ENCODE measurements around the gene TMEM61. TPM values are rescaled to one million over a fixed set of nuclear protein-coding genes. Genes with fewer than 3 reads are reported as not detected.
A peak's percentile ranks its signal among the peaks of the same experiment; 100 is the strongest.

The TMEM61 gene
- total RNA-seq, 2 experiments from 2014 or later, result not detected

GRCh38 chr1:54977533-54978297 is 2.7 kb upstream of the TMEM61 start:
- Mint-ChIP-seq H3K4me3 (no peak overlapping the region), H3K9me3 (no peaks in the 10 kb centered on the region), H3K36me3 (no peaks in the 10 kb centered on the region), H3K27me3 (peaks cover 39% of the 10 kb centered on the region), H3K27ac (no peak overlapping the region), H3K4me1 (ENCODE audit: low read depth) (no peaks in the 10 kb centered on the region)
- intact Hi-C loops (cut with micrococcal nuclease), result no loop called here
- ChIA-PET POLR2A (no interaction called here), CTCF (interaction anchor here (0.9 to 1.4 kb wide), 3 partner anchors 10 to 37 kb away, joined by 3 to 9 read pairs (median 3); no protein-coding TSS in a partner anchor)
- no peak for DNase-seq

GRCh38 chr1:54978528-54979326 is 1.7 kb upstream of the TMEM61 start:
- intact Hi-C loops (cut with micrococcal nuclease), result no loop called here
- ChIA-PET POLR2A (no interaction called here), CTCF (interaction anchor here (0.6 to 2.2 kb wide), 6 partner anchors 9 to 852 kb away, joined by 3 to 9 read pairs (median 4); no protein-coding TSS in a partner anchor)
- Mint-ChIP-seq H3K4me1 (ENCODE audit: low read depth) (no peaks in the 10 kb centered on the region), H3K36me3 (no peaks in the 10 kb centered on the region), H3K9me3 (no peaks in the 10 kb centered on the region), H3K27ac (no peak overlapping the region), H3K4me3 (no peak overlapping the region), H3K27me3 (peaks cover 37% of the 10 kb centered on the region)
- no peak for DNase-seq

- ChIA-PET POLR2A (no interaction called here), CTCF (interaction anchor here (0.6 to 2.2 kb wide), 4 partner anchors 17 to 853 kb away, joined by 3 to 9 read pairs (median 7); no protein-coding TSS in a partner anchor)
- intact Hi-C loops (cut with micrococcal nuclease), result no loop called here
- no peak for DNase-seq
- no peak overlapping the region for H3K27ac Mint-ChIP-seq
- no peaks in the 10 kb centered on the region for H3K4me1 Mint-ChIP-seq (ENCODE audit: low read depth)
- no peak overlapping the region for H3K4me3 Mint-ChIP-seq
- H3K9me3 Mint-ChIP-seq, result no peaks in the 10 kb centered on the region
- no peaks in the 10 kb centered on the region for H3K36me3 Mint-ChIP-seq
- H3K27me3 Mint-ChIP-seq, result peaks cover 36% of the 10 kb centered on the region
Measured at GRCh38 chr1:54979327-54979891, 1.0 kb upstream of the TMEM61 start.

GRCh38 chr1:54980046-54980527 is 341 bp upstream of the TMEM61 start:
- Mint-ChIP-seq H3K27ac (no peak overlapping the region), H3K4me3 (no peak overlapping the region), H3K36me3 (no peaks in the 10 kb centered on the region), H3K9me3 (no peaks in the 10 kb centered on the region), H3K4me1 (ENCODE audit: low read depth) (no peaks in the 10 kb centered on the region), H3K27me3 (peaks cover 35% of the 10 kb centered on the region)
- ChIA-PET POLR2A (no interaction called here), CTCF (interaction anchor here (2.2 kb wide), 1 partner anchor 35 kb away, joined by 9 read pairs; no protein-coding TSS in a partner anchor)
- no peak for DNase-seq
- intact Hi-C loops (cut with micrococcal nuclease), result no loop called here

GRCh38 chr1:54981466-54981865 is 1.0 kb downstream of the TMEM61 start:
- intact Hi-C loops (cut with micrococcal nuclease), result no loop called here
- no peaks in the 10 kb centered on the region for H3K4me1 Mint-ChIP-seq (ENCODE audit: low read depth)
- H3K4me3 Mint-ChIP-seq, result no peak overlapping the region
- H3K27ac Mint-ChIP-seq, result no peak overlapping the region
- DNase-seq, result no peak
- H3K9me3 Mint-ChIP-seq, result no peaks in the 10 kb centered on the region
- POLR2A ChIA-PET, result no interaction called here
- peaks cover 33% of the 10 kb centered on the region for H3K27me3 Mint-ChIP-seq
- H3K36me3 Mint-ChIP-seq, result no peaks in the 10 kb centered on the region
- CTCF ChIA-PET, result no interaction called here

- no peaks in the 10 kb centered on the region for H3K36me3 Mint-ChIP-seq
Measured at GRCh38 chr1:54982739-54983138, 2.3 kb downstream of the TMEM61 start.

GRCh38 chr1:54984131-54984842 is 3.9 kb downstream of the TMEM61 start:
- CTCF ChIA-PET, result interaction anchor here (0.7 to 1.9 kb wide), 3 partner anchors 12 to 220 kb away, joined by 3 to 17 read pairs (median 3); no protein-coding TSS in a partner anchor

More at GRCh38 chr1:54982739-54983138, 2.3 kb downstream of the TMEM61 start:
- intact Hi-C loops (cut with micrococcal nuclease), result no loop called here
- Mint-ChIP-seq H3K9me3 (no peaks in the 10 kb centered on the region), H3K4me1 (ENCODE audit: low read depth) (no peaks in the 10 kb centered on the region), H3K4me3 (no peak overlapping the region), H3K27me3 (peaks cover 31% of the 10 kb centered on the region), H3K27ac (no peak overlapping the region)
- DNase-seq, result peak; percentile 5
- CTCF ChIA-PET, result no interaction called here
- POLR2A ChIA-PET, result no interaction called here

GRCh38 chr1:54985556-54985955 is 5.1 kb downstream of the TMEM61 start:
- Mint-ChIP-seq H3K36me3 (no peaks in the 10 kb centered on the region), H3K27ac (no peak overlapping the region), H3K27me3 (peaks cover 20% of the 10 kb centered on the region), H3K4me3 (no peak overlapping the region), H3K9me3 (no peaks in the 10 kb centered on the region), H3K4me1 (ENCODE audit: low read depth) (no peaks in the 10 kb centered on the region)
- no peak for DNase-seq
- intact Hi-C loops (cut with micrococcal nuclease), result no loop called here
- ChIA-PET CTCF (interaction anchor here (0.9 to 1.9 kb wide), 2 partner anchors 33 to 40 kb away, joined by 3 to 17 read pairs; no protein-coding TSS in a partner anchor), POLR2A (no interaction called here)

More at GRCh38 chr1:54984131-54984842, 3.9 kb downstream of the TMEM61 start:
- Mint-ChIP-seq H3K27ac (no peak overlapping the region), H3K36me3 (no peaks in the 10 kb centered on the region), H3K4me1 (ENCODE audit: low read depth) (no peaks in the 10 kb centered on the region), H3K4me3 (no peak overlapping the region), H3K27me3 (peaks cover 27% of the 10 kb centered on the region), H3K9me3 (no peaks in the 10 kb centered on the region)
- intact Hi-C loops (cut with micrococcal nuclease), result no loop called here
- DNase-seq, result no peak
- POLR2A ChIA-PET, result no interaction called here

- Mint-ChIP-seq H3K27me3 (peaks cover 19% of the 10 kb centered on the region), H3K36me3 (no peaks in the 10 kb centered on the region), H3K27ac (no peak overlapping the region), H3K9me3 (no peaks in the 10 kb centered on the region), H3K4me1 (ENCODE audit: low read depth) (no peaks in the 10 kb centered on the region), H3K4me3 (no peak overlapping the region)
- no peak for DNase-seq
- CTCF ChIA-PET, result interaction anchor here (1.0 to 1.1 kb wide), 2 partner anchors 11 to 36 kb away, joined by 3 to 6 read pairs; no protein-coding TSS in a partner anchor
- POLR2A ChIA-PET, result no interaction called here
- intact Hi-C loops (cut with micrococcal nuclease), result no loop called here
Measured at GRCh38 chr1:54986025-54986424, 5.6 kb downstream of the TMEM61 start.

GRCh38 chr1:54986533-54986932 is 6.1 kb downstream of the TMEM61 start:
- ChIA-PET POLR2A (no interaction called here), CTCF (interaction anchor here (1.0 to 1.1 kb wide), 2 partner anchors 10 to 35 kb away, joined by 3 to 6 read pairs; no protein-coding TSS in a partner anchor)
- no peaks in the 10 kb centered on the region for H3K36me3 Mint-ChIP-seq
- peaks cover 14% of the 10 kb centered on the region for H3K27me3 Mint-ChIP-seq
- no peaks in the 10 kb centered on the region for H3K4me1 Mint-ChIP-seq (ENCODE audit: low read depth)
- intact Hi-C loops (cut with micrococcal nuclease), result no loop called here
- no peak overlapping the region for H3K4me3 Mint-ChIP-seq
- no peak for DNase-seq
- no peaks in the 10 kb centered on the region for H3K9me3 Mint-ChIP-seq
- H3K27ac Mint-ChIP-seq, result no peak overlapping the region

- H3K27ac Mint-ChIP-seq, result no peak overlapping the region
- H3K27me3 Mint-ChIP-seq, result peaks cover 7% of the 10 kb centered on the region
- no peak for DNase-seq
- H3K4me3 Mint-ChIP-seq, result no peak overlapping the region
- no peaks in the 10 kb centered on the region for H3K4me1 Mint-ChIP-seq (ENCODE audit: low read depth)
- no peaks in the 10 kb centered on the region for H3K36me3 Mint-ChIP-seq
- CTCF ChIA-PET, result interaction anchor here (0.5 to 1.2 kb wide), 3 partner anchors 9 to 42 kb away, joined by 3 to 5 read pairs (median 4); no protein-coding TSS in a partner anchor
- intact Hi-C loops (cut with micrococcal nuclease), result no loop called here
- POLR2A ChIA-PET, result no interaction called here
- no peaks in the 10 kb centered on the region for H3K9me3 Mint-ChIP-seq
Measured at GRCh38 chr1:54987427-54987826, 7.0 kb downstream of the TMEM61 start.
